Measurements from ENCODE around the gene CCDC8. TPM values are rescaled to one million over a fixed set of nuclear protein-coding genes. Genes with fewer than 3 reads are reported as not detected.
A peak's percentile ranks its signal among the peaks of the same experiment; 100 is the strongest.

CCDC8 gene, protein sequence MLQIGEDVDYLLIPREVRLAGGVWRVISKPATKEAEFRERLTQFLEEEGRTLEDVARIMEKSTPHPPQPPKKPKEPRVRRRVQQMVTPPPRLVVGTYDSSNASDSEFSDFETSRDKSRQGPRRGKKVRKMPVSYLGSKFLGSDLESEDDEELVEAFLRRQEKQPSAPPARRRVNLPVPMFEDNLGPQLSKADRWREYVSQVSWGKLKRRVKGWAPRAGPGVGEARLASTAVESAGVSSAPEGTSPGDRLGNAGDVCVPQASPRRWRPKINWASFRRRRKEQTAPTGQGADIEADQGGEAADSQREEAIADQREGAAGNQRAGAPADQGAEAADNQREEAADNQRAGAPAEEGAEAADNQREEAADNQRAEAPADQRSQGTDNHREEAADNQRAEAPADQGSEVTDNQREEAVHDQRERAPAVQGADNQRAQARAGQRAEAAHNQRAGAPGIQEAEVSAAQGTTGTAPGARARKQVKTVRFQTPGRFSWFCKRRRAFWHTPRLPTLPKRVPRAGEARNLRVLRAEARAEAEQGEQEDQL
- polyA plus RNA-seq (2013, experiment 1 of 2), result 17.9 TPM
- 17.9 TPM for polyA plus RNA-seq (2013, experiment 2 of 2)

GRCh38 chr19:46413262-46414031, at the start of gene CCDC8:
Gene CCDC8, minus strand, starts transcription at chr19:46413564. Its CDS starts 754 bp downstream, at chr19:46412810.
- DNase-seq, result peak; percentile 97
- H2AK5ac ChIP-seq (ENCODE audit: low read length, severe bottlenecking), result peak within 1 kb of the TSS; percentile 85
- H3K9ac ChIP-seq (ENCODE audit: low read length), result peak within 1 kb of the TSS; percentile 82
- H2BK120ac ChIP-seq (ENCODE audit: low read depth, low read length), result peak within 1 kb of the TSS; percentile 80
- peak within 1 kb of the TSS; percentile 89 for H3K4me2 ChIP-seq (ENCODE audit: low read length, poor library complexity, severe bottlenecking)
- peak within 1 kb of the TSS; percentile 65 to 99 for H3K18ac ChIP-seq (ENCODE audit: low read depth in 1 of 2, low read length in 2 of 2)
- H3K4ac ChIP-seq (ENCODE audit: low read depth in 1 of 2, low read length in 2 of 2), result peak within 1 kb of the TSS; percentile 96 to 100
- 10% methylated on average over 42 of the region's 46 CpGs for WGBS
- H2AFZ ChIP-seq (ENCODE audit: low read depth, low read length), result peak within 1 kb of the TSS; percentile 81
- H2BK15ac ChIP-seq (ENCODE audit: low read depth, poor library complexity, severe bottlenecking), result peak within 1 kb of the TSS; percentile 94
- peak within 1 kb of the TSS; percentile 15 to 97 for H3K23ac ChIP-seq (ENCODE audit: low read length in 2 of 2)
- H3K79me1 ChIP-seq (replicated peaks; ENCODE audit: low read length, poor library complexity, severe bottlenecking), result peaks cover 22% of the 10 kb centered on the region
- H3K27me3 ChIP-seq (ENCODE audit: control insufficient read depth in 1 of 2, insufficient read depth in 1 of 2, low read length in 2 of 2), result peaks cover 0 to 32% of the 10 kb centered on the region in 2 experiments
- peak within 1 kb of the TSS; percentile 82 for H3K27ac ChIP-seq (ENCODE audit: low read length, poor library complexity, severe bottlenecking)
- peak within 1 kb of the TSS; percentile 19 to 33 for H2BK12ac ChIP-seq (ENCODE audit: low read length in 2 of 2)
- H3K4me1 ChIP-seq (ENCODE audit: control insufficient read depth, insufficient read depth, low read depth, low read length), result peaks cover 46% of the 10 kb centered on the region
- peak within 1 kb of the TSS; percentile 91 for H4K91ac ChIP-seq (ENCODE audit: low read length)
- H2BK5ac ChIP-seq (ENCODE audit: low read depth, low read length, poor library complexity, severe bottlenecking), result peak within 1 kb of the TSS; percentile 94
- H3K9me3 ChIP-seq (ENCODE audit: control insufficient read depth, low read length), result no peaks in the 10 kb centered on the region
- H3K36me3 ChIP-seq (ENCODE audit: control insufficient read depth in 1 of 2, insufficient read depth in 2 of 2, low read depth in 1 of 2, low read length in 2 of 2), result peaks cover 0 to 16% of the 10 kb centered on the region in 2 experiments
- H4K8ac ChIP-seq (ENCODE audit: low read length), result peak within 1 kb of the TSS; percentile 90
- H3K4me3 ChIP-seq (ENCODE audit: insufficient read depth in 1 of 2, low read depth in 1 of 2, low read length in 2 of 2), result peak within 1 kb of the TSS; percentile 70 to 71
- peak within 1 kb of the TSS in 1 of 2 experiments; percentile 98 for H3K14ac ChIP-seq (ENCODE audit: low read length in 2 of 2)

DNA sequence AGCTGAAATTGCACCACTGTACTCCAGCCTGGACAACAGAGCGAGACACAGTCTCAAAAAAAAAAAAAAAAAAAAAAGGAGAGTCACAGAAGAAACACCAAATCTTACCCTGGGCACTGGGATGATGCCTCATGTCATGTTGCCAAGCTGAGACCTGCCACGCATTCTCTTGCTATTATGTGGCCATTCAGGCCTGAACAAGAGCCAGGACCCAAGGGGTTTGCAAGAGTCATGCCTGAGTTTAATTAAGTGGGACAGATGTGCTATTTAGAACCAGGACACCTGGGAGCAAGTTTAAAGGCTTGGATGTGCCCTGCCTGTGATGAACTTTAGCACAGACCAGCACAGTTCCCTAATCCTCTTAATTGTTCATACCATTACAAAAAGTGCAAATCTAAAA, 48.2 kb upstream of the CCDC8 start:
- Histone ChIP-seq H3K4ac (ENCODE audit: low read depth in 1 of 2, low read length in 2 of 2) (no peak overlapping the region), H2BK15ac (ENCODE audit: low read depth, poor library complexity, severe bottlenecking) (no peak overlapping the region), H3K27me3 (ENCODE audit: control insufficient read depth in 1 of 2, insufficient read depth in 1 of 2, low read length in 2 of 2) (no peaks in the 10 kb centered on the region), H3K9me3 (ENCODE audit: control insufficient read depth, low read length) (no peaks in the 10 kb centered on the region), H3K9ac (ENCODE audit: low read length) (no peak overlapping the region), H2AK5ac (ENCODE audit: low read length, severe bottlenecking) (no peak overlapping the region), H2BK120ac (ENCODE audit: low read depth, low read length) (no peak overlapping the region), H3K4me2 (ENCODE audit: low read length, poor library complexity, severe bottlenecking) (no peak overlapping the region), H3K79me1 (replicated peaks; ENCODE audit: low read length, poor library complexity, severe bottlenecking) (no peaks in the 10 kb centered on the region), H3K18ac (ENCODE audit: low read depth in 1 of 2, low read length in 2 of 2) (no peak overlapping the region), H3K4me1 (ENCODE audit: control insufficient read depth, insufficient read depth, low read depth, low read length) (no peaks in the 10 kb centered on the region), H4K91ac (ENCODE audit: low read length) (no peak overlapping the region), H3K23ac (ENCODE audit: low read length in 2 of 2) (no peak overlapping the region), H2BK5ac (ENCODE audit: low read depth, low read length, poor library complexity, severe bottlenecking) (no peak overlapping the region), H3K14ac (ENCODE audit: low read length in 2 of 2) (no peak overlapping the region), H3K36me3 (ENCODE audit: control insufficient read depth in 1 of 2, insufficient read depth in 2 of 2, low read depth in 1 of 2, low read length in 2 of 2) (peaks cover 0 to 2% of the 10 kb centered on the region in 2 experiments), H4K8ac (ENCODE audit: low read length) (no peak overlapping the region), H3K4me3 (ENCODE audit: insufficient read depth in 1 of 2, low read depth in 1 of 2, low read length in 2 of 2) (no peak overlapping the region), H3K27ac (ENCODE audit: low read length, poor library complexity, severe bottlenecking) (no peak overlapping the region), H2BK12ac (ENCODE audit: low read length in 2 of 2) (no peak overlapping the region), H2AFZ (ENCODE audit: low read depth, low read length) (no peak overlapping the region)
- 100% methylated on average over 2 of the region's 2 CpGs for WGBS
- DNase-seq, result no peak

- no peak overlapping the region for H2BK120ac ChIP-seq (ENCODE audit: low read depth, low read length)
- H2BK12ac ChIP-seq (ENCODE audit: low read length in 2 of 2), result no peak overlapping the region
- no peak overlapping the region for H3K4me2 ChIP-seq (ENCODE audit: low read length, poor library complexity, severe bottlenecking)
- H3K14ac ChIP-seq (ENCODE audit: low read length in 2 of 2), result no peak overlapping the region
- no peak overlapping the region for H3K9ac ChIP-seq (ENCODE audit: low read length)
- no peak overlapping the region for H2AK5ac ChIP-seq (ENCODE audit: low read length, severe bottlenecking)
- H3K79me1 ChIP-seq (replicated peaks; ENCODE audit: low read length, poor library complexity, severe bottlenecking), result no peaks in the 10 kb centered on the region
- H3K18ac ChIP-seq (ENCODE audit: low read depth in 1 of 2, low read length in 2 of 2), result no peak overlapping the region
- H4K91ac ChIP-seq (ENCODE audit: low read length), result no peak overlapping the region
- no peak overlapping the region for H2AFZ ChIP-seq (ENCODE audit: low read depth, low read length)
- no peaks in the 10 kb centered on the region for H3K27me3 ChIP-seq (ENCODE audit: control insufficient read depth in 1 of 2, insufficient read depth in 1 of 2, low read length in 2 of 2)
- WGBS, result 100% methylated on average over 1 of the region's 1 CpG
- H3K4me3 ChIP-seq (ENCODE audit: insufficient read depth in 1 of 2, low read depth in 1 of 2, low read length in 2 of 2), result no peak overlapping the region
- no peak for DNase-seq
- no peak overlapping the region for H3K4ac ChIP-seq (ENCODE audit: low read depth in 1 of 2, low read length in 2 of 2)
- no peaks in the 10 kb centered on the region for H3K9me3 ChIP-seq (ENCODE audit: control insufficient read depth, low read length)
- H3K23ac ChIP-seq (ENCODE audit: low read length in 2 of 2), result no peak overlapping the region
- no peak overlapping the region for H4K8ac ChIP-seq (ENCODE audit: low read length)
- no peak overlapping the region for H3K27ac ChIP-seq (ENCODE audit: low read length, poor library complexity, severe bottlenecking)
- no peaks in the 10 kb centered on the region for H3K4me1 ChIP-seq (ENCODE audit: control insufficient read depth, insufficient read depth, low read depth, low read length)
- H2BK15ac ChIP-seq (ENCODE audit: low read depth, poor library complexity, severe bottlenecking), result no peak overlapping the region
- H3K36me3 ChIP-seq (ENCODE audit: control insufficient read depth in 1 of 2, insufficient read depth in 2 of 2, low read depth in 1 of 2, low read length in 2 of 2), result peaks cover 0 to 2% of the 10 kb centered on the region in 2 experiments
- H2BK5ac ChIP-seq (ENCODE audit: low read depth, low read length, poor library complexity, severe bottlenecking), result no peak overlapping the region
Measured at GRCh38 chr19:46460981-46461380, 47.6 kb upstream of the CCDC8 start.

DNA sequence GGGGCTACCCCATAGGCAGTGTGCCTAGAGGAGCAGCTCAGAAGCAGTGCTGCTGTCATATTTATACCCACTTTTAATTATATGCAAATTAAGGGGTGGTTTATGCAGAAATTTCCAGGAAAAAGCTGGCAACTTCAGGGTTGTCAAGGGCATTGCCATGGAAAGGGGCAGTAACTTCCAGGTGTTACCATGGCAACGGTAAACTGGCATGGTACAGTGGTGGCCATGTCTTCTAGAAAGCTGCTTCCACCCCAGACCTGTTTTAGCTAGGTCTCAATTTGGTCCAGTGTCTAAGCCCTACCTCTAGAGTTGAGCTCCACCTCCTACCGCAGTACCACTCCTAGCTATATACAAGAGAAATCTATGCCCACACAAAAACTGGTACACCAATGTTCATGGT, 46.7 kb upstream of the CCDC8 start:
- no peak for DNase-seq
- 100% methylated on average over 2 of the region's 2 CpGs for WGBS

More for the DNA sequence above, 46.7 kb upstream of the CCDC8 start:
- Histone ChIP-seq H3K4me3 (ENCODE audit: insufficient read depth in 1 of 2, low read depth in 1 of 2, low read length in 2 of 2) (no peak overlapping the region), H3K79me1 (replicated peaks; ENCODE audit: low read length, poor library complexity, severe bottlenecking) (no peaks in the 10 kb centered on the region), H4K91ac (ENCODE audit: low read length) (no peak overlapping the region), H3K4me2 (ENCODE audit: low read length, poor library complexity, severe bottlenecking) (no peak overlapping the region), H2BK5ac (ENCODE audit: low read depth, low read length, poor library complexity, severe bottlenecking) (no peak overlapping the region), H2BK120ac (ENCODE audit: low read depth, low read length) (no peak overlapping the region), H3K36me3 (ENCODE audit: control insufficient read depth in 1 of 2, insufficient read depth in 2 of 2, low read depth in 1 of 2, low read length in 2 of 2) (peaks cover 0 to 2% of the 10 kb centered on the region in 2 experiments), H3K27ac (ENCODE audit: low read length, poor library complexity, severe bottlenecking) (no peak overlapping the region), H4K8ac (ENCODE audit: low read length) (no peak overlapping the region), H3K4me1 (ENCODE audit: control insufficient read depth, insufficient read depth, low read depth, low read length) (no peaks in the 10 kb centered on the region), H2AFZ (ENCODE audit: low read depth, low read length) (no peak overlapping the region), H2BK15ac (ENCODE audit: low read depth, poor library complexity, severe bottlenecking) (no peak overlapping the region), H3K14ac (ENCODE audit: low read length in 2 of 2) (no peak overlapping the region), H3K9ac (ENCODE audit: low read length) (no peak overlapping the region), H3K18ac (ENCODE audit: low read depth in 1 of 2, low read length in 2 of 2) (no peak overlapping the region), H3K9me3 (ENCODE audit: control insufficient read depth, low read length) (no peaks in the 10 kb centered on the region), H3K4ac (ENCODE audit: low read depth in 1 of 2, low read length in 2 of 2) (no peak overlapping the region), H3K23ac (ENCODE audit: low read length in 2 of 2) (no peak overlapping the region), H2AK5ac (ENCODE audit: low read length, severe bottlenecking) (no peak overlapping the region), H2BK12ac (ENCODE audit: low read length in 2 of 2) (no peak overlapping the region), H3K27me3 (ENCODE audit: control insufficient read depth in 1 of 2, insufficient read depth in 1 of 2, low read length in 2 of 2) (no peaks in the 10 kb centered on the region)

Measured in mesenchymal stem cell (in vitro differentiated cells and primary cell).